Measurements from ENCODE around the gene SORCS2. TPM values are rescaled to one million over a fixed set of nuclear protein-coding genes. Genes with fewer than 3 reads are reported as not detected.
A peak's percentile ranks its signal among the peaks of the same experiment; 100 is the strongest.

Gene SORCS2
- total and polyA plus RNA-seq, 7 donors, result 0.18 to 1.5 (median 0.36) TPM

GRCh38 chr4:7768736-7769135 is 576.4 kb downstream of the SORCS2 start:
- DNase-seq (no peak), ATAC-seq (no peak)
- 89 to 95% (median 93%) methylated on average over 16 of the region's 16 CpGs for WGBS, 3 donors
- peaks cover 0 to 43% of the 10 kb centered on the region in 2 donors for H3K36me3 ChIP-seq (ENCODE audit: insufficient read depth in 1 of 2, low read depth in 1 of 2)
- intact Hi-C loops (cut with DNase I), result no loop called here
- H3K4me1 ChIP-seq, result no peaks in the 10 kb centered on the region
- no peak overlapping the region for H3K27ac ChIP-seq
- no peak overlapping the region for H3K4me3 ChIP-seq
- H3K9me3 ChIP-seq, result no peaks in the 10 kb centered on the region
- TF ChIP-seq CTCF (IDR thresholded peaks at IDR 0.05), result no peak
- H3K27me3 ChIP-seq (ENCODE audit: insufficient read depth in 3 of 3, low read length in 2 of 3), result no peaks in the 10 kb centered on the region

DNA sequence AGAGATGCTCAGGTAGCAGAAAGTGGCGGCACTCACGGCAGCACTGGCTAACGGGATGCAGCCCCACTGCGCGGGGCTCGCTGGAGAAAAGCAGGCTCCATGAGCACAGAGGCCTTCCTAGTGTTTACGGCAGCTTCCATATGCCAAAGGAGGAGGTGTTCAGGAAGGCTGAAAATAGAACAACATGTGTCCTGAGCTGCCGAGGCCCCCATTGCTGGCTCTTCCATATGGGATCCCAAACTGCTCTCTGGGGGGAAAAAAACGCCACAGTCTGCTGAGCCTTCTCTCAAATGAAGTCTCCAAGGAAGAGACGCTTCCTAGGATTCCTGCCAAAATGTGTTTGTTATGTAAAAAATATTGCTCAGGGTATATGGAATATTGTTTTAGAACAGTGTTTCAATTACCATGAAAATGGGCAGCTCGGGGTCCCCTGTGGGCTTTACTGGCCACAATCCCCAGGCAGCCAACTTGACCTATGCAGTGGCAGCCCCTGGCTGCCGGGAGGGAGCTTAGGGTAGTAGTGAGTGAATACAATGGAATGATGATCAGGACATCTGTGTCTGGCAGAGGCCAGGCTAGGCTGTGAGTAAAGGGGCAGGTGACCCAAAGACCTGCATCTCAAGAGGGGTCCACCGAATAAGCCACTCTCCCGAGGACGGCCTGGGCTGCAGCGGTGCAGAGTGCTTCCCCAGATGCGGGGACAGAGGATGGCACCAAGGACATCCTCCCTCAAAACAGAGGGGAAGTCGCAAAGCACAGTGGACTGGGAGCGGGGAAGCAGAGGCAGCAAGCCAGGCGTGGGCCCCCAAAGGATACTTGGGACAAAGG is 577.3 kb downstream of the SORCS2 start:
- Histone ChIP-seq H3K4me1 (no peaks in the 10 kb centered on the region), H3K27ac (no peak overlapping the region), H3K4me3 (no peak overlapping the region), H3K9me3 (no peaks in the 10 kb centered on the region), H3K36me3 (ENCODE audit: insufficient read depth in 1 of 2, low read depth in 1 of 2) (peaks cover 0 to 52% of the 10 kb centered on the region in 2 donors), H3K27me3 (ENCODE audit: insufficient read depth in 3 of 3, low read length in 2 of 3) (no peaks in the 10 kb centered on the region)
- no peak for DNase-seq
- intact Hi-C loops (cut with DNase I), result no loop called here
- TF ChIP-seq CTCF (IDR thresholded peaks at IDR 0.05), result no peak
- WGBS, 3 donors, result 82 to 86% (median 83%) methylated on average over 20 of the region's 20 CpGs
- ATAC-seq, result no peak

DNA sequence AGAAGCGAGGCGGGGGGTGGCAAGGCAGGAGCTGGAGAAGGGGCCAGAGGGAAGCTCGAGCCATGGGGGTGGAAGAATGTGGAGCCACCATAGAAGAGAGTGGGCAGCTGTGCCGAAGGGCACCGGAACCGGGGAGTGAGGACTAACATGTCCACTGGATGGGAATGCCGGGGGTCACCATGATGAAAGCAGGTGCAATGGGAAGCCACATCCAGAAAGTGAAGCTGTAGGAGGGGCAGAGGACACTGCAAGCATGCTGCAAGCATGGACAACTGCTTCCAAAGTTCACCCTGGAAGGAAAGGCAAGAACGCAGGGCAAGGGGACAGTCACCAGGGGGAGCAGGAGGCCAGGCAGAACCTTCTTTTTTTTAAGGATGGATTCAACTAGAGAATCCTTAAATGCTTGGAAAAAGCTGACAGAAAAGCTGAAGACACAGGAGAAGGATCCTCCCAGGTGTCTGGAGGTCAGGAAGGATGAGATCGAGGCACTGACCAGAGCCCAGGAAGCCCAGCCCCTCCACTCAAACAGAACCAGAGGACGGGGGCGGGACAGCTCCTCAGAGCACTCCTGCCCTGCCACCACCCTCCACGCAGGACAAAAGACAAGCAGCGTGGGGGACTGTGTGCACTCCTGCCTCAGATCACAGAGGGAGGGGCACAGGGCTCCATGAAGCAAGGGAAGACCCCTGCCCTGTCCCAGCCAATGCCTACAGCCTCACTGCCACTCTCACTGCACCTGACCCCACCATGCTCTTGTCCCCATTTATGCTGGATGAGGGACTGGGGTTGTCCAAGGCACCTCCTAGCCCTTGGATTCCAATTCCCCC is 578.1 kb downstream of the SORCS2 start:
- WGBS, 3 donors, result 86 to 92% (median 90%) methylated on average over 12 to 13 of the region's 13 CpGs
- DNase-seq (no peak), ATAC-seq (peak in 1 of 4 donors; percentile 58)
- Histone ChIP-seq H3K27ac (no peak overlapping the region), H3K27me3 (ENCODE audit: insufficient read depth in 3 of 3, low read length in 2 of 3) (no peaks in the 10 kb centered on the region), H3K4me1 (no peaks in the 10 kb centered on the region), H3K36me3 (ENCODE audit: insufficient read depth in 1 of 2, low read depth in 1 of 2) (peaks cover 0 to 57% of the 10 kb centered on the region in 2 donors), H3K4me3 (no peak overlapping the region), H3K9me3 (no peaks in the 10 kb centered on the region)
- intact Hi-C loops (cut with DNase I), result no loop called here
- TF ChIP-seq CTCF (IDR thresholded peaks at IDR 0.05), result peak; percentile 30

DNA sequence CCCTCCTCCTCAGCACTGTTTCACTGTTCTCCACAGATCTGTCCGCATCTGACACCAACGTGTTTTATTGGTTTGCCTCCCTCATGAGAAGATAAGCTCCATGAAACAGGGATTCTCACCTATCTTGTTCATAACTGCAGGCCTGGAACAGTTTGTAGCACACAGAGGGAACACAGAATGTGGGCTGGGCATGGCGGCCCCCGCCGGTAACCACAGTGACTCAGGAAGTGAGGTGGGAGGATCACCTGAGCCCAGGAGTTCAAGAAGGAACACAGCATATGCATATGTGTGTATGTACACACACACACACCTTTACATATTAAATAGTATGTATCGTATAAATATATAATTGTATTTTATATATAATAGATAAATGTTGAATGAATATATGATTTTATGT is 578.7 kb downstream of the SORCS2 start:
- Histone ChIP-seq H3K27me3 (ENCODE audit: insufficient read depth in 3 of 3, low read length in 2 of 3) (no peaks in the 10 kb centered on the region), H3K27ac (no peak overlapping the region), H3K4me3 (no peak overlapping the region), H3K4me1 (no peaks in the 10 kb centered on the region), H3K9me3 (no peaks in the 10 kb centered on the region), H3K36me3 (ENCODE audit: insufficient read depth in 1 of 2, low read depth in 1 of 2) (peaks cover 0 to 54% of the 10 kb centered on the region in 2 donors)
- intact Hi-C loops (cut with DNase I), result no loop called here
- 86 to 89% (median 87%) methylated on average over 6 of the region's 6 CpGs for WGBS, 3 donors
- ATAC-seq (no peak), DNase-seq (no peak)
- TF ChIP-seq CTCF (IDR thresholded peaks at IDR 0.05), result no peak

Data from psoas muscle (tissue), 8 donors.